Right lobe of liver (tissue), 6 donors: Measurements from ENCODE around the gene GATA6. TPM values are rescaled to one million over a fixed set of nuclear protein-coding genes. Genes with fewer than 3 reads are reported as not detected.
A peak's percentile ranks its signal among the peaks of the same experiment; 100 is the strongest.

ENCODE experiments used
- ATAC-seq, 4 donors: fragments of 200-7000 bp; cut with Tn5 transposase; one replicate each; pipeline ENCODE4 v1.9.1; 2020; ENCODE audit warnings: mild to moderate bottlenecking in 4 of 4, moderate library complexity in 4 of 4
- DNase-seq, 3 donors: peaks; one replicate each; pipeline ENCODE4 v3.0.0-alpha.2; 2020
- H3K27ac ChIP-seq, 3 donors: fragments of 200-600 bp; one replicate each; pipeline ENCODE4 v1.8.0; 2022
- H3K27me3 ChIP-seq, 2 donors: fragments of 200-600 bp; one replicate each; pipeline ENCODE4 v1.8.0; 2022
- H3K36me3 ChIP-seq, 4 donors: fragments of 200-600 bp; sonication (generic) in 1 of 4; one replicate each; pipeline versions ENCODE4 v1.5.1 to v1.8.0; 2017 to 2022; ENCODE audit warnings: control low read depth in 1 of 4
- H3K4me1 ChIP-seq, 4 donors: fragments of 200-600 bp; sonication (generic) in 1 of 4; one replicate each; pipeline versions ENCODE4 v1.5.1 to v1.8.0; 2017 to 2022; ENCODE audit warnings: control low read depth in 1 of 4
- H3K4me3 ChIP-seq, 3 donors: fragments of 200-600 bp; one replicate each; pipeline ENCODE4 v1.8.0; 2022
- H3K9me3 ChIP-seq, 4 donors: fragments of 200-600 bp; sonication (generic) in 1 of 4; one replicate each; pipeline versions ENCODE4 v1.5.1 to v1.8.0; 2017 to 2022; ENCODE audit warnings: control low read depth in 1 of 4
- POLR2A ChIP-seq: fragments of 450-650 bp; IDR thresholded peaks from one replicate; pipeline ENCODE4 v1.6.1; 2017; ENCODE audit warnings: antibody characterized with exemption, mild to moderate bottlenecking
- WGBS: methylation state at CpG from one replicate; pipeline ENCODE4 v1.1.6; 2018; ENCODE audit warnings: low coverage, low lambda C conversion rate; ENCODE audit not compliant: insufficient coverage; ENCODE audit errors: missing lambda C conversion rate; 5-methylcytosine and 5-hydroxymethylcytosine counted together
- intact Hi-C, 2 donors: fragments of 100-400 bp; cut with DNase I; formaldehyde crosslinking; loops; one replicate each; pipeline versions ENCODE4 v1.11.2 to v1.14.1; 2022
- total RNA-seq, 6 experiments: library from RNA; depleted of rRNA in 2 of 6; stranded (reverse); fragments of >200 nt in 2 of 6; fragmentation: NEBNext Ultra II Directional in 3 of 6; extraction: Animal tissue kit (Norgen Biotek cat#: 25700) in 3 of 6; gene quantifications; one replicate each; pipeline versions ENCODE4 v1.1.0 to v1.2.4, GENCODE V29; 2016 to 2023
- TF ChIP-seq, protein P1 (sequence below), 4 donors: fragments of 200-600 bp in 3 of 4; fragments of 450-650 bp in 1 of 4; IDR thresholded peaks; one replicate each; pipeline versions ENCODE4 v1.5.1 to v1.8.0; 2016 to 2022; ENCODE audit warnings: antibody characterized with exemption in 4 of 4, mild to moderate bottlenecking in 2 of 4
- donor health status: DM: no; HTN: yes; CAD: no.
- donor health status: DM: no; HTN: no; CAD: no.
- donor health status: DM: no; HTN: no; CAD: no.
- donor health status: DM: no; HTN: yes; CAD: no.
- donor health status: DM: no; HTN: yes; CAD: no.

The GATA6 gene
- total RNA-seq, 6 experiments from 2014 or later = 8.0 to 14.0 (median 9.5) TPM

- no peaks in the 10 kb centered on the region for H3K9me3 ChIP-seq
- peak; percentile 69 to 85 (median 81) for DNase-seq
- no peaks in the 10 kb centered on the region for H3K27me3 ChIP-seq
- WGBS = 3% methylated on average over 46 of the region's 46 CpGs
- peak; percentile 24 to 47 (median 35) for ATAC-seq
- TF ChIP-seq, protein P1, sequence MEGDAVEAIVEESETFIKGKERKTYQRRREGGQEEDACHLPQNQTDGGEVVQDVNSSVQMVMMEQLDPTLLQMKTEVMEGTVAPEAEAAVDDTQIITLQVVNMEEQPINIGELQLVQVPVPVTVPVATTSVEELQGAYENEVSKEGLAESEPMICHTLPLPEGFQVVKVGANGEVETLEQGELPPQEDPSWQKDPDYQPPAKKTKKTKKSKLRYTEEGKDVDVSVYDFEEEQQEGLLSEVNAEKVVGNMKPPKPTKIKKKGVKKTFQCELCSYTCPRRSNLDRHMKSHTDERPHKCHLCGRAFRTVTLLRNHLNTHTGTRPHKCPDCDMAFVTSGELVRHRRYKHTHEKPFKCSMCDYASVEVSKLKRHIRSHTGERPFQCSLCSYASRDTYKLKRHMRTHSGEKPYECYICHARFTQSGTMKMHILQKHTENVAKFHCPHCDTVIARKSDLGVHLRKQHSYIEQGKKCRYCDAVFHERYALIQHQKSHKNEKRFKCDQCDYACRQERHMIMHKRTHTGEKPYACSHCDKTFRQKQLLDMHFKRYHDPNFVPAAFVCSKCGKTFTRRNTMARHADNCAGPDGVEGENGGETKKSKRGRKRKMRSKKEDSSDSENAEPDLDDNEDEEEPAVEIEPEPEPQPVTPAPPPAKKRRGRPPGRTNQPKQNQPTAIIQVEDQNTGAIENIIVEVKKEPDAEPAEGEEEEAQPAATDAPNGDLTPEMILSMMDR (IDR thresholded peaks at IDR 0.05) = peak in 2 of 4 donors; percentile 6 to 19
- TF ChIP-seq POLR2A = peak; percentile 80
- H3K36me3 ChIP-seq = no peaks in the 10 kb centered on the region
- H3K27ac ChIP-seq = peak overlapping the region; percentile 90 to 98 (median 95)
- peaks cover 0 to 3% (median 0%) of the 10 kb centered on the region in 4 donors for H3K4me1 ChIP-seq
- H3K4me3 ChIP-seq = peak overlapping the region; percentile 50 to 93 (median 72)
- intact Hi-C loops = loop anchor here in 1 of 2 donors (10.0 kb wide), 1 partner anchor 388 kb away; no protein-coding TSS in a partner anchor
These were observed 3.1 kb upstream of the GATA6 start for GRCh38 chr18:22166069-22166950.

DNA sequence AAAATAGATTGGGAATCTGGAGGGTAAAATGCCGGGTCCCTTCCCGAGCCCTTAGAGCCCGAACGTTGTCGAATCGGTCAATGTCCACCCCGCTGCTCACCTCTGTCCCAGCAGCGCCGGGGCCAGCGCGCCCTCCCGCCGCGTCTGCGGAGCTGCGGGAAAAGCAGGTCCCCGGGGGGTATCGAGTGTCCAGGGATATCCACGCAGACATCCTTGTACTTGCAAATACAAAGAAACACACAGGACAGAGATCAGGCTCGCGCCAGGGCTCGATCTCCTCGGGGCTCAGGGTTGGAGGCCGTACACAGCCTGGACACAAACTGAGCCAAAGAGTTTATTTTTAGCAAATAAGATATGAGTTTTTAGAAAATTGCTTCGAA is 2.3 kb upstream of the GATA6 start:
- Histone ChIP-seq H3K27me3 (no peaks in the 10 kb centered on the region), H3K27ac (peak overlapping the region; percentile 90 to 98 (median 95)), H3K36me3 (no peaks in the 10 kb centered on the region), H3K4me3 (peak overlapping the region; percentile 50 to 93 (median 72)), H3K4me1 (peaks cover 0 to 5% (median 0%) of the 10 kb centered on the region in 4 donors), H3K9me3 (no peaks in the 10 kb centered on the region)
- DNase-seq (peak; percentile 39 to 63 (median 62)), ATAC-seq (peak; percentile 3 to 38 (median 11))
- WGBS = 5% methylated on average over 21 of the region's 25 CpGs
- TF ChIP-seq POLR2A = no peak
- TF ChIP-seq, protein P1 (IDR thresholded peaks at IDR 0.05) = no peak
- intact Hi-C loops = loop anchor here in 1 of 2 donors (10.0 kb wide), 1 partner anchor 388 kb away; no protein-coding TSS in a partner anchor

- ATAC-seq = peak; percentile 1 to 28 (median 14)
- TF ChIP-seq POLR2A = peak; percentile 37
- TF ChIP-seq, protein P1 (IDR thresholded peaks at IDR 0.05) = no peak
- no peaks in the 10 kb centered on the region for H3K27me3 ChIP-seq
- intact Hi-C loops = loop anchor here in 1 of 2 donors (10.0 kb wide), 1 partner anchor 387 kb away; no protein-coding TSS in a partner anchor
- peak overlapping the region; percentile 90 to 98 (median 95) for H3K27ac ChIP-seq
- H3K4me1 ChIP-seq = peaks cover 0 to 5% (median 0%) of the 10 kb centered on the region in 4 donors
- H3K4me3 ChIP-seq = peak overlapping the region; percentile 50 to 93 (median 72)
- H3K9me3 ChIP-seq = no peaks in the 10 kb centered on the region
- WGBS = 3% methylated on average over 34 of the region's 34 CpGs
- H3K36me3 ChIP-seq = no peaks in the 10 kb centered on the region
- DNase-seq = peak; percentile 36 to 77 (median 67)
These were observed 1.7 kb upstream of the GATA6 start for GRCh38 chr18:22167471-22168241.

GRCh38 chr18:22168360-22168921 is 948 bp upstream of the GATA6 start:
- peak overlapping the region; percentile 50 to 93 (median 72) for H3K4me3 ChIP-seq

More at GRCh38 chr18:22168360-22168921, 948 bp upstream of the GATA6 start:
- peak; percentile 5 to 29 (median 24) for ATAC-seq
- TF ChIP-seq, protein P1 (IDR thresholded peaks at IDR 0.05) = peak in 2 of 4 donors; percentile 14 to 35
- TF ChIP-seq POLR2A = no peak
- WGBS = 0% methylated on average over 13 of the region's 36 CpGs
- Histone ChIP-seq H3K27me3 (no peaks in the 10 kb centered on the region), H3K9me3 (no peaks in the 10 kb centered on the region), H3K36me3 (no peaks in the 10 kb centered on the region), H3K27ac (peak overlapping the region; percentile 90 to 98 (median 95)), H3K4me1 (peaks cover 0 to 7% (median 0%) of the 10 kb centered on the region in 4 donors)
- intact Hi-C loops = loop anchor here in 1 of 2 donors (10.0 kb wide), 1 partner anchor 386 kb away; no protein-coding TSS in a partner anchor
- DNase-seq = peak; percentile 54 to 73 (median 72)
